HG02970 (cell line): ENCODE data around the gene COL6A1.

Experiments used
- ATAC-seq: cut with Tn5 transposase; IDR thresholded peaks from one replicate; pipeline ENCODE4 v1.9.1; 2021; ENCODE audit warnings: mild to moderate bottlenecking, moderate library complexity, moderate number of reproducible peaks; ENCODE audit not compliant: unreplicated experiment, low FRiP score

COL6A1 gene

DNA sequence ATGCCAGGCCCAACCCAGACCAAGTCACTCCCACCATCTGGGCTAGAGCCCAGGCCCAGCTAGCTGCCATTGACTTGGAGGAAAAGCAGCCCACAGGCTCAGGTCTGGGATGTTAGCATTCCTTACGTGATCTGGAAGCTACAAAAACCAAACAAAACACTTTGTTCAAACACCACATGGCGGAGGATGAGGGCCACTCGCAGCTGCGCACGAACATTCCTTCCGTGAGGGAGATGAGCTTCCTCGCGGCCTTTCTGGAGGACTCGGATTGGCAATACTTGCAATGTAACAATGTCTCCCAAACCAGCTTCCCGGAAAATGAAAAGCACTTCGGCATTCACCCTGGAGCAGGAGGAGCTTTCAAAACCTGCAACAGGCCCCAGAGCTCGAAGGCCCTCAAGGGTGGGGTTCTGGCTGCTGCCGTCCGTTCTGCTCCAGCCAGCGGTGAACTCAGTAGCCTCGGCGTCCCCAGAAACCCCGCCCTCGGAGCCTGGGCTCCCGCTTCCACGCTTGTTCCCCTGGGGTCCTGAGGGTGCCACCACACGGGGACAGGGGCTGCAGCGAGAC, 40.5 kb downstream of the COL6A1 start:
- ATAC-seq = no peak

GRCh38 chr21:46022551-46023525, 41.3 kb downstream of the COL6A1 start:
- ATAC-seq = no peak

DNA sequence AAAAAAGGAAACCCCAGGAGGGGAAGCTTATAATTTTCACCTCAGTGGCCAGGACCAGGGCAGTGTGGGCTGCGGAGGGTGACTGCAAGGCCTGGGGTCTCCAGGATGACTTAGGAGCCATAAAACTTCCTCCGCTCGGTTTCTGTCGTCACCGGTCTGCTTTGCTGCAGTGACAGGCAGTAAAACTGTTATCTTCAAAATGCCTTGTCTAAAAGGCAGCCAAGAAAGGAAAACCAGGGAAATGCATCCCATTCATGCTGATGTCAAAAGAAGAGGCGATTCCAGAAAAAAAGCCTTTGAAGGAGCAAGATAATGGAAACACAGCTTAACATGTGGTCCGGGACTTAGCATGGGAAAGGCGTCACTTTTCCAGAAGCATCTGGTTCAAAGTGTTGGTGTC, 42.0 kb downstream of the COL6A1 start:
- no peak for ATAC-seq

DNA sequence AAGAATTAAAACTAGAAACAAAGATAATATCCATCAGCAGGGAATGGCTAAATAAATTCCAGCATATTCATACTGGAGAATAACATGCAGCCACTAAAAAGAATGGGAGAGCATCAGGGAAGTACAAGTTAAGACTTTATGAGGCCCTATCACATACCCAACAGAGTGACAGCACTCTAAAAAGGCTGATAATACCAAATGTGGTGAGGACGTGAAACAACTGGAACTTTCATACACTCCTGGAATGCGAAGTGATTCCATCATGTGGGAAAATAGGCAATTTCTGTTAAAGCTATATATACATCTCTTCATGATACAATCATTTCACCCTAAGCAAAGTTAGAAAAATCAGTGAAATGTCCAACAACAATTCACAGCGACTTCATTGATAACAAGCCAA, 42.6 kb downstream of the COL6A1 start:
- ATAC-seq = no peak

- ATAC-seq = no peak
These were observed 43.7 kb downstream of the COL6A1 start for GRCh38 chr21:46025113-46025770.

GRCh38 chr21:46027851-46028493, 46.4 kb downstream of the COL6A1 start:
- ATAC-seq = no peak

DNA sequence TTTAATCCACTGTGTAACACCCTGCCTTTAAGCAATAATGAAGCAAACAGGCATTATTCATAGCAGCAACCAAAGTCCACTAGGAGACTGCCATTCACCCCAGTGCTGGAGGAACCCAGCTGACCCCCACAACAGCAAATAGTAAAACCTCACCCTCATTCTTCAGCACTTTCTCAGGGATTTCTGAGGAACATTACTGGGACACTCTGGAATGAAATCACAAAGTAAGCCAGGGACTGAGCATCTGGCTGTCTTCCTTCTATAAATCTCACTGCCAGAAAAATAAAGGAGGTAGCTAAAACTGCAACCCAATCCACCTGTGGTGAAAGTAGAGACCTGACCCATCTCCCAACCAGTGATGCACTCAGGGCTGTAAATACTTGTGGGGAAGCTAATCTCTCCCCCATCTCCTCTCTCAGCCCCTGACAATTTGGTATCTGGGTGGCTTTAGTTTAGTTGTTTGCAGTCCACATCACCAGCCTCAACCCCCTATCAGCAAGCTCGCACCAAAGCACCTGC, 47.1 kb downstream of the COL6A1 start:
- no peak for ATAC-seq

DNA sequence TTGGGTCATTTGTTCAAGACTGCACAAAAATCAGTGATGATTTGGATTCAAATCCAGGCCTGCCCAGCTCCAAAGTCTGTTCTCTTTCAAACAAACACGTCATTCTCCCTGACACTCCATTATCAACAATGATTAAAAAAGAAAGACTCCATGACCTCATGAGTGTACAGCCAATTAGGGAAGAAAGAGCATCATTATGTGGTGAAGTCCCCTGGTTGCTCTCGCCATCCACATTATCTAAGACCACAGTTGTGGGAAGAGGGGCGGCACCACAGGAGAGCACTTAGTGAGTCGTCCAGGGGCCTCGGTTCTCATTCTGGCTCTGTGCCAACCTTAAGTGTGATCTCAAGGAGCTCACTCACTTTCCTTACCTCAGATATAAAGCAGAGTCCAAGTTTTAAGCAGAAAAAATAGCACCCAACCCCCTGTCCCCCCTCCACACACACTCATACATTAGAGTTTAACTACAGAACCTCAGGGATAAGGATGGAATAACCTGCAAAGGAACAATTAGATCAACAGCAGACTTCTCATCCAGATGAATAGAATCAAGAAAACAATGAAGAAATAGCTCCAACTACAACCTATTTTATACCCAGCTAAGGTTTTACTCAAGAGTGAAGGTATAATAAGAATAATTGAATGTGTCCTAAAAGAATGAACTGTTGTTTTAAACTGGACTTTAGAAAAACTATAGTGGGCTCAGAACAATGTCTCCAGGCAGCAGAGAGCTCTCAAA, 47.8 kb downstream of the COL6A1 start:
- ATAC-seq = no peak

DNA sequence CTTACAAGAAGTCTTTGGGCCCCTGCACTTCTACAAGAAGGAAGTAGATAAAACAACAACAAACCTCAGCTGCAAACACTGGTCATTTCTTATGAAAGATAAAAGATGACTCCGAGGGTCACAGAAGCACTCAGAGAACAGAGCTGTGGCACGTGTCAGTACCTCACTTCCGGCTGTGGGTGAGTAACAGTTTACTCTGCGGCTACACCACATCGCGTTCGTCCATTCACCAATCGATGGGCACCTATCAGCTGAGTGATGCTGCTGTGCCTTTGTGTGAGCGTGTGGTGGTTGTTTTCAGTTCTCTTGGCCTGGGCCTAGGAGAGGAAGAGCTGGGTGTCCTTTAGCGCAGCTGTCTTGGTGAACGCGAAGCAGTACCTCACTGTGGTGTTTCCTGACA, 49.9 kb downstream of the COL6A1 start:
- no peak for ATAC-seq

- ATAC-seq = no peak
These were observed 50.5 kb downstream of the COL6A1 start for GRCh38 chr21:46032100-46032499.

DNA sequence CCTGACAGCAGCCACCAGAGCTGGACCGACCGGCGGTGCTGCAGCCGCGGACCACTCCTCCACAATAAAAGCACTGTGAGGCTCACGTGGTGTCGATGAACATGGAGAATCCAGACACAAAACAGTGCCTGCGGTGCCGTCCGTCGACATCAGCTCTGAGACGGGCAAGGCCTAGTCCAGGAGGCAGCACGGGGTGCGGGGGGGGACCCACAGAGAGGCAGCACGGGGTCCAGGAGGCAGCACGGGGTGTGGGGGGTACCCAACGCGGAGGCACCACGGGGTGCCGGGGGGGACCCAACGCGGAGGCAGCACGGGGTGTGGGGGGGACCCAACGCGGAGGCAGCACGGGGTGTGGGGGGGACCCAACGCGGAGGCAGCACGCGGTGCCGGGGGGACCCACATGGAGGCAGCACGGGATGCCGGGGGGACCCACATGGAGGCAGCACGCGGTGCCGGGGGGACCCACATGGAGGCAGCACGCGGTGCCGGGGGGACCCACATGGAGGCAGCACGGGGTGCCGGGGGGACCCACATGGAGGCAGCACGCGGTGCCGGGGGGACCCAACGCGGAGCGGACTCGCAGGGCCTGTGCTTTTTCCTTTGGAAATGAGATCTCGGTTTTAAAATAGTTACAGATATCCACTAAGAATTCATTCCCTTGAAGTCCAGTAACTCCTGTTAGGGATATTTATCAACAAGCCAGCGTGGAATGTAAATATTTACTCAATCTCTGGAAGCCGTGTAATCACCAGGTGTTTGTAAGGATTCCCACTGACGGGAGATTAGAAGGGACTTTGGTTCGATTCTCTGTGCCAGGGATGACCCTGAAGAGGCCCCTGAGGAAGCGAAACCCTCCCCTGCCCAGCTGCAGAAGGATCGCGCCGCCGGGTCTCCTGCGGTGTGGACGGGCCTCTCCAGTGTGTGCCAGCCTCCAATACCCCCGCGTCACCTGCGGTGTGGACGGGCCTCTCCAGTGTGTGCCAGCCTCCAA, 52.1 kb downstream of the COL6A1 start:
- ATAC-seq = no peak

- ATAC-seq = no peak
These were observed 54.5 kb downstream of the COL6A1 start for GRCh38 chr21:46035809-46036695.

DNA sequence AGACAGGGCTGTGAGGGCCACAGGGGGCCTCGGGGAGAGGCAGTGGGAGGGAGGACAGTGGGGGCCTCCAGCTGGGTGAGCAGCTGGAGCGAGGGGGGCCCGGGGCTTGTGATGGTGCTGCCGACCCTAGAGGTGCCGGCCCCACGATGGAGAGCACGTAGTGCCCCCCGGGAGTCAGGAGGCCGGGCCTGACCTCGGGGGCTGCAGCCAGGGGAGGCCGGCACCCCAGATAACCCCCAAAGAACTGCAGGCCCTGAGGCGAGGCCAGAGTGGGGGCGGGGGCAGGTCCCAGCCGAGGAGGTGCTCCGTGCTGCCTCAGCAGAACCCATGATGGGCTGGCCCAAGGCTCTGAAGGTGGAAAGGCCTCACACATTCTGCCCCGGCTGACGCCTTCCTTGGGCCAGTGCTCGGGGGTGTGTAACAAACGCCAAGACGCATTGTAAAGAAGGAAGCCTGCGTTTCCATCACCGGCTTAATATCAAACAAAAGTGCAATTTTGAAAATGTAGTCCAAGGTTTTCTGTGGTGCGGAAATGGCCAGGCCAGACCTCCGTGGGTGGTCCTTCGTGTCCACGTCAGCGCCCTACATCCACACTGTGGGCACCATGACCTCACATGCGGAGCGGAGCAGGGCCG, 55.2 kb downstream of the COL6A1 start:
- ATAC-seq = no peak

GRCh38 chr21:46037331-46038325, 56.1 kb downstream of the COL6A1 start:
- ATAC-seq = no peak

DNA sequence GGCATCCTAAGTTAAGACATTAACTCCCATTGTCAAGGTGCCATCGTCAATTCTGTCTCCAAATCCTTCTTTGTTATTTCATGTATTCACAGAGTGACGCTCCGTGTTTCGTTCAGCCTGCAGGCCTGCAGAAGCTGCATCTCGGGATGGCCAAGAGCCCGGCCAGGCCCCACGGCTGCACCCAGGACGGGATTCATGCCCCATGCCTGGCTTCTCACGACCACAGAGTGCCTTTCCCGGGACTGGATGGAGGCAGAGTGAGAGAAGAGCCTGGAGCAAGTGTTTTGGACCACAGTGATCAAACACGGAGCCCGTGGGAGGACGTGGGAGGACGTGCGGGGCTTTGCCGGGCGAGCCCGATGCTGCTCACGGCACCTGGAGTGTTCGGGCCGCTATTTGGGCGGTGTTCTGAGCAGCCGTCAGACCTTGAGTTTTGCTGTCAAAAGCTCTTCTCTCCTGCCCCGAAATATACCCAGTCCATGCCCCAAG, 56.8 kb downstream of the COL6A1 start:
- no peak for ATAC-seq

GRCh38 chr21:46038871-46039397, 57.4 kb downstream of the COL6A1 start:
- no peak for ATAC-seq
